BLaER1 treated with 17β-estradiol and CSF1 and Interleukin-3, amounts not matched to agents 10 nM and 100 nM (cell line): ENCODE data around the gene ATOSA.

Experiments
- H3K27ac ChIP-seq, 11 experiments: shearing (Covaris generic); formaldehyde crosslinking; 2 replicates each; pipeline ENCODE4 v1.8.1; 2022
- H3K27me3 ChIP-seq, 11 experiments: shearing (Covaris generic); formaldehyde crosslinking; 2 replicates each; pipeline ENCODE4 v1.8.1; 2022
- H3K36me3 ChIP-seq, 11 experiments: shearing (Covaris generic); formaldehyde crosslinking; 2 replicates each; pipeline ENCODE4 v1.8.1; 2022
- H3K4me1 ChIP-seq, 10 experiments: shearing (Covaris generic); formaldehyde crosslinking; 2 replicates each; pipeline ENCODE4 v1.8.1; 2022
- H3K4me2 ChIP-seq, 11 experiments: shearing (Covaris generic); formaldehyde crosslinking; 2 replicates each; pipeline ENCODE4 v1.8.1; 2022
- H3K4me3 ChIP-seq, 10 experiments: shearing (Covaris generic); formaldehyde crosslinking; 2 replicates each; pipeline ENCODE4 v1.8.1; 2022
- H3K9ac ChIP-seq, 11 experiments: shearing (Covaris generic); formaldehyde crosslinking; 2 replicates each; pipeline ENCODE4 v1.8.1; 2022
- H3K9me3 ChIP-seq, 11 experiments: shearing (Covaris generic); formaldehyde crosslinking; replicated peaks in 1 of 11; 2 replicates each; pipeline ENCODE4 v1.8.1; 2022
- H4K20me1 ChIP-seq, 11 experiments: shearing (Covaris generic); formaldehyde crosslinking; 2 replicates each; pipeline ENCODE4 v1.8.1; 2022
- Cebpa-rat ChIP-seq, 11 experiments: shearing (Covaris generic); IDR thresholded peaks; 2 replicates each; pipeline ENCODE4 v1.8.1; 2022

Gene ATOSA

DNA sequence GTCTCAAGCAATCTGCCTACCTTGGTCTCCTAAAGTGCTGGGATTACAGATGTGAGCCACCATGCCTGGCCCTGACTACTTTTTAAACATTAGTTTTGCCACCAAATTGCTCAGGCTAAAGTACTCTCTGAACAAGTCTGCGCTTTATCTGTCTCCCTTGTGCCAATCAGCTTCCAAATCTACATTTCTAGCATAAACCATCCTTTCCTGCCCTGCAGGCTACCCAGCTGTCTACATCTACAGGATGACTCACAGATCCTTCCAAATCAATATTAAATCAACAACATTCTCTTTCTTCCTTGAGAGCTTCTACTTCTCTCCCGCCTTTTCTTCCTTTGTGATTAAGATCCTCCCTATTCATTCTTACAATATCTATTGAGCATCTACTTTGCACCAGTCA, 16.0 kb upstream of the ATOSA start:
- Histone ChIP-seq H3K9me3 (no peaks in the 10 kb centered on the region), H3K27me3 (no peaks in the 10 kb centered on the region), H3K36me3 (no peaks in the 10 kb centered on the region), H3K27ac (no peak overlapping the region), H3K9ac (no peak overlapping the region), H3K4me1 (peaks cover 0 to 10% (median 9%) of the 10 kb centered on the region in 10 experiments; a peak in 9 of 20 replicates), H3K4me2 (no peak overlapping the region), H3K4me3 (no peak overlapping the region), H4K20me1 (no peaks in the 10 kb centered on the region)
- TF ChIP-seq Cebpa-rat (IDR thresholded peaks at IDR 0.05): no peak

DNA sequence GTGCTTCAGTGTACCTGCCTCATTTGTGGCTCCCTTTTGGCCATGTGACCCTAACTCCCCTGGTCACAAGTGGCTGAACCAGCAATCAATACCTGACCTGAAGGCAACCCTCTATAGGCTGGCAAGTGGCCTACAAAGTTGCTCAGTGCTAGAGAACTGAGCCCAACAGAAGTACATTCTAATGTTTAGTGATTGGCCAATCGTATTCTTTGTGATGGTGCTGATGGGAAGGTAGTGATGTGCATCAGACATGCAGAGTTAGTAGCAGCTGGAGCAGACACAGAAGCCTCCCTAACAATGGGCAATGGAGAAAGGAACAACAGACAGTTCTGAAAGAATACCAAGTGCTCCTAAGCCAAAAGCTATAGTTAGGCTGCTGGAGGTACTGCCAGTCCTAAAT, 10.4 kb upstream of the ATOSA start:
- H4K20me1 ChIP-seq: no peaks in the 10 kb centered on the region

DNA sequence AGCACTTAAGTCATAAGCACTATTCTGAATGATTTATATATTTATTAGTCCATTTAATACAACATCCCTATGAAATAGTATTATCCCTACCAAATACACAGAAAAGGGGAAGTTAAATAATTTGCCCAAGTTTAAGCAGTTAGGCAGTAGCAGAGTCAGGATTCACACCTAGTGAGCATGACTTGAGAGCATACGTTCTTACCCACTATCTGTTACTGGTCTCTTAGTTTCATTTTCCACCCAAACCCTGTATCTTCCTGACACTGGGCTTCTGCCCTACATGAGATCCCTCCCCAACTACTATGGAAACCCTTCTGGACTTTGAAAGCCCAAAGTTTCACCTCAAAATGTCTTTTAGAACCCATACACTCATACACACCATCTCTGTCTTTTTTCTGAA, 4.4 kb upstream of the ATOSA start:
- H3K36me3 ChIP-seq: no peaks in the 10 kb centered on the region
- H3K4me1 ChIP-seq: peaks cover 19 to 50% (median 28%) of the 10 kb centered on the region in 10 experiments
- H4K20me1 ChIP-seq: no peaks in the 10 kb centered on the region
- peak overlapping the region in 4 of 11 experiments; percentile 4 to 45 (median 30); a peak in 3 of 22 replicates for H3K27ac ChIP-seq
- H3K4me2 ChIP-seq: peak overlapping the region; percentile 2 to 89 (median 49); a peak in 18 of 22 replicates
- no peak for TF ChIP-seq Cebpa-rat (IDR thresholded peaks at IDR 0.05)
- no peak overlapping the region for H3K4me3 ChIP-seq
- H3K9me3 ChIP-seq: peaks cover 0 to 7% (median 0%) of the 10 kb centered on the region in 11 experiments; a peak in 3 of 22 replicates
- no peaks in the 10 kb centered on the region for H3K27me3 ChIP-seq
- H3K9ac ChIP-seq: no peak overlapping the region

More for the DNA sequence above, 10.4 kb upstream of the ATOSA start:
- no peaks in the 10 kb centered on the region for H3K27me3 ChIP-seq
- no peak for TF ChIP-seq Cebpa-rat (IDR thresholded peaks at IDR 0.05)
- peaks cover 0 to 3% (median 0%) of the 10 kb centered on the region in 10 experiments; a peak in 2 of 20 replicates for H3K4me1 ChIP-seq
- H3K9me3 ChIP-seq: no peaks in the 10 kb centered on the region
- no peak overlapping the region for H3K9ac ChIP-seq
- H3K4me3 ChIP-seq: no peak overlapping the region
- H3K27ac ChIP-seq: no peak overlapping the region
- no peaks in the 10 kb centered on the region for H3K36me3 ChIP-seq
- no peak overlapping the region for H3K4me2 ChIP-seq

DNA sequence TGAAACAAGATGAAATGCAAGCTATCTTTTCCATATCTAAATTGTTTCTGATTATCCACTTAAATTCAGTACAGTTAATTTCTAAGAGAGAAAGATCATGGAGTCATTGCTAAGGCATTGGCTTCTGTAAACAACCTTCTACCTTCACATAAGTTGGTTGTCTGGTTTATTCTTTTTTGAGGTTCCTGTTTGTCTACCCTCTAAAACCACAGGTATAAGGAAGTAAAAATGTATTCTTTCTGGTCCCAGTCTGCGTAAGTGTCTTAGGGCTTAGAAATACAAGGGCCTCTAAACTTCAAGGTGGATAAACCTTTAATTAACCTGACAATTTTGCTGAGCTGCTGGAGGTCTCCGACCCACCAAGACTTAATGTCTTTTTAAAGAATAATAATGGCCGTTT, 3.6 kb upstream of the ATOSA start:
- Histone ChIP-seq H3K4me1 (peaks cover 19 to 50% (median 28%) of the 10 kb centered on the region in 10 experiments), H3K9ac (no peak overlapping the region), H3K27me3 (no peaks in the 10 kb centered on the region), H4K20me1 (no peaks in the 10 kb centered on the region), H3K4me2 (peak overlapping the region; percentile 30 to 89 (median 54); a peak in 21 of 22 replicates), H3K9me3 (peaks cover 0 to 7% (median 0%) of the 10 kb centered on the region in 11 experiments; a peak in 3 of 22 replicates), H3K36me3 (no peaks in the 10 kb centered on the region), H3K4me3 (no peak overlapping the region), H3K27ac (peak overlapping the region in 1 of 11 experiments; percentile 4; a peak in 2 of 22 replicates)
- no peak for TF ChIP-seq Cebpa-rat (IDR thresholded peaks at IDR 0.05)

DNA sequence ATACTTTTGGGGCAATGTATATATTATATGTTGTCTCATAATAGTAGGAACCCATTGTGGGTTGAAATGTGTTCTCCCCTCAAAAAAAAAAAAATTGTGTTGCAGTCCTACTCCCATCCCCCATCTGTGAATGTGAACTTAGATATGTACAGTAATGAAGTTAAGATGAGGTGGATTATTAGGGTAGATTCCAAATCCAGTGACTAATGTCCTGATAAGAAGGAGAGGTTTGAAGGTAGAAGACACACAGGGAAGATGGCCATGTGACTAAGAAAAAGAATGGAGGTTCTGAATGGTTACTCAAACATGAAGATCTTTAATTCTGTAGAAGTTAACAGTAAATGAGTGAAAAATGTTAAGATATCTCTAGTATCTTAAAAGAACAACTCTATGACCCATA, 3.0 kb upstream of the ATOSA start:
- no peak overlapping the region for H3K9ac ChIP-seq

DNA sequence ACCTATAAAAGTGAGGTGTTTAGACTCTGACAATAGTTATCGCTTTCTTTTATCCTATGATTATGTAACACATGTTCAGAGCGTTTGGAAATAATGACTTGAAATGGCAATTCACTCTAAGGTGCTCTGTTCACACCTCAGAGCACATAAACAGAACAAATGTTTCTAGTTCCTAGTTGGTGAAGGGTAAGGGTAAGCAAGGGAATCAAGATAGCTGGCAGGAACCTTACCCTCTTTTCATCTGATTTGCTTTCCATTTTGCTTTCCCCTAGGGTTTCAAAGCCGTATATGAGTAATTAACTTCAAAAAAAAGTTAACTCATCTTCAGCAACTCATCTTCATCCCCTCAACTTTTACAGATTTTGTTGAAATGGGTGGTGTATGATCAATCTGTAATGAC, 2.3 kb upstream of the ATOSA start:
- Histone ChIP-seq H3K36me3 (peaks cover 0 to 4% (median 0%) of the 10 kb centered on the region in 11 experiments; a peak in 2 of 22 replicates), H3K27me3 (no peaks in the 10 kb centered on the region), H3K4me3 (no peak overlapping the region), H3K4me1 (peaks cover 27 to 60% (median 40%) of the 10 kb centered on the region in 10 experiments), H3K27ac (no peak overlapping the region), H3K9me3 (peaks cover 0 to 7% (median 0%) of the 10 kb centered on the region in 11 experiments; a peak in 3 of 22 replicates), H4K20me1 (peaks cover 0 to 3% (median 0%) of the 10 kb centered on the region in 11 experiments; a peak in 1 of 22 replicates), H3K4me2 (peak overlapping the region in 4 of 11 experiments; percentile 6 to 90 (median 83); a peak in 6 of 22 replicates), H3K9ac (no peak overlapping the region)
- TF ChIP-seq Cebpa-rat (IDR thresholded peaks at IDR 0.05): no peak

More for the DNA sequence above, 3.0 kb upstream of the ATOSA start:
- Histone ChIP-seq H3K27ac (no peak overlapping the region), H3K36me3 (no peaks in the 10 kb centered on the region), H4K20me1 (no peaks in the 10 kb centered on the region), H3K4me2 (peak overlapping the region in 2 of 11 experiments; percentile 54 to 89; a peak in 5 of 22 replicates), H3K9me3 (peaks cover 0 to 7% (median 0%) of the 10 kb centered on the region in 11 experiments; a peak in 3 of 22 replicates), H3K27me3 (no peaks in the 10 kb centered on the region), H3K4me3 (no peak overlapping the region), H3K4me1 (peaks cover 20 to 53% (median 32%) of the 10 kb centered on the region in 10 experiments)
- TF ChIP-seq Cebpa-rat (IDR thresholded peaks at IDR 0.05): no peak

DNA sequence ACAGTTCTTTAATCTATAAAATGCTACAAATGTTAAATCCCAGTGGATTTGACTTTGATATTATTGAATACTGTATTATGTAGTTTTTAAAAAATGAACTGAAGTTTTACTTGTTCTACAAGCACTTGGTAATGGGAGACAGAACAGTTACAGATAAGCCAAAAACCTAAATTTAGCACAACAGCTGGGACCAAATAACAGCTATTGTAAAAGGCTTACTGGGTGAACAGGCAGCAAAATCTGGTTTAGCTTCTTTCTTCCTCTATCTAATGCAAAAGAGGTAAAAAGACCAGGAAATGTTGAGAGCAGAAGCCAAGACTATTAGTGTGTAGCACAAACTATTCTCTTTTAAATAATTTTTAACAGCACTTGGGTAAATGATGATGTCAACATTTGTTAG, 1.6 kb upstream of the ATOSA start:
- Histone ChIP-seq H3K27ac (no peak overlapping the region), H3K9me3 (peaks cover 0 to 7% (median 0%) of the 10 kb centered on the region in 11 experiments; a peak in 3 of 22 replicates), H3K36me3 (peaks cover 0 to 11% (median 0%) of the 10 kb centered on the region in 11 experiments; a peak in 3 of 22 replicates), H3K27me3 (no peaks in the 10 kb centered on the region), H3K4me1 (peaks cover 27 to 66% (median 46%) of the 10 kb centered on the region in 10 experiments), H4K20me1 (peaks cover 0 to 3% (median 0%) of the 10 kb centered on the region in 11 experiments; a peak in 1 of 22 replicates), H3K4me2 (peak overlapping the region in 7 of 11 experiments; percentile 65 to 94 (median 89); a peak in 10 of 22 replicates), H3K9ac (no peak overlapping the region; a peak in 1 of 22 replicates), H3K4me3 (no peak overlapping the region)
- no peak for TF ChIP-seq Cebpa-rat (IDR thresholded peaks at IDR 0.05)

DNA sequence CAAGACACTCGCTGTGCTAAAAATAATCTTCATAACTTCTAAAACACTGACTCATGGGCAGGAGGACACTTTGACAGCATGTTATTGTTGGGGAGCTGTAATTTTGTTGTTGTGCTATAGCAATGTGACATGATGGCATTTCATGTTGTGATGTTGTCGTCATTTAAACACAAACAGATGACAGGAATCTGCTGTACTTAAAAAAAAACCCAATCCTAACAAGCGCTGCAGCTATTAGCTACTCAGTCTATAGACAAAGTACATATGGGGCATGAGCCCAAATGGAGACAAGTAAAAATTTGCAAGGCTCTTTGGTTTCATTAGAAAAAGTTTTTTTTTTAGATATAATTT, 828 bp upstream of the ATOSA start:
- H3K4me3 ChIP-seq: peak overlapping the region; percentile 77 to 97 (median 88); a peak in 19 of 20 replicates
- peak overlapping the region in 8 of 11 experiments; percentile 32 to 97 (median 54); a peak in 10 of 22 replicates for H3K9ac ChIP-seq
- peak overlapping the region in 3 of 11 experiments; percentile 12 to 98 (median 39); a peak in 3 of 22 replicates for H3K27ac ChIP-seq
- H3K36me3 ChIP-seq: peaks cover 0 to 18% (median 6%) of the 10 kb centered on the region in 11 experiments; a peak in 4 of 22 replicates
- no peaks in the 10 kb centered on the region for H3K27me3 ChIP-seq
- H3K9me3 ChIP-seq: peaks cover 0 to 7% (median 0%) of the 10 kb centered on the region in 11 experiments; a peak in 3 of 22 replicates
- H4K20me1 ChIP-seq: peaks cover 0 to 3% (median 0%) of the 10 kb centered on the region in 11 experiments; a peak in 1 of 22 replicates
- peak overlapping the region; percentile 65 to 94 (median 86) for H3K4me2 ChIP-seq
- no peak for TF ChIP-seq Cebpa-rat (IDR thresholded peaks at IDR 0.05)
- H3K4me1 ChIP-seq: peaks cover 27 to 73% (median 52%) of the 10 kb centered on the region in 10 experiments

DNA sequence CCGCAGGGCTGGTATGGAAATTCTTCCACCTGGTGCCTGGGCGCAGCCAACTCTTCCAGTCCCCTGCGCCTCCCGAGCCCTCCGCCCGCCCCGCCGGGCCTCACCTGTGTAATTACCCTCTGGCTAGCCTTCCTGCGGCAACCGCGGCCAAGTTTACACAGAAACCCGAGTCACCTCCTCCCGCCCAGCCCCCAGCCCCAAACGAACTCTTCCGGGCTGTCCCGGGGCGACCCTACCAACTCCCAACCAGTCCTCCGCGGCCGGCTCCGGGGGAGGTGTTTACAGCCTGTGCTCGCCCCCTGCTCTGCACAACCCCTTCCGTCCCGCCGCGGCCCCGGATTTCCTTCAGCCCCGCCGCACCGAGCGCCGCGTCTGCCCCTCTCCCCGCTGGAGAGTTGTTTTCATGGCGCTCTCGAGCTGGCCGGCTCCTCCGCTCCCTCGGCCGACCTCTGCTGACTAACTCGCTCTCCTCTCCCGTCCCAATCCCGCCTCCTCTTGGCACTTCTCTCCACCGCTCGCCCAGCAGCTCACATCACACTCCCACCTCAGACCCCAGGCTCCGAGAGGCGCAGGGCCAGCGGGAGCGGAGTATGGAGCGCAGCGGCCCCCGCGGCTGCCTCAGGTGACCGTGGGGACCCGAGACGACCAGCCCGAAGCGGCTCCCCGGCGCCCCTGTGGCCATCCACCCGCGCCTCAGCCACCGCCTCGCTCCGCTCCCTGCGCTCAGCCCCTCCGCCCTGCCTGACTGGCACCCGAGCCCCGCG, 538 bp downstream of the ATOSA start:
- no peak for TF ChIP-seq Cebpa-rat (IDR thresholded peaks at IDR 0.05)
- peak overlapping the region; percentile 84 to 97 (median 88) for H3K9ac ChIP-seq
- H3K4me1 ChIP-seq: peaks cover 27 to 76% (median 56%) of the 10 kb centered on the region in 10 experiments
- H3K4me2 ChIP-seq: peak overlapping the region; percentile 77 to 99 (median 88)
- peaks cover 0 to 7% (median 0%) of the 10 kb centered on the region in 11 experiments; a peak in 3 of 22 replicates for H3K9me3 ChIP-seq
- no peaks in the 10 kb centered on the region for H3K27me3 ChIP-seq
- H3K27ac ChIP-seq: peak overlapping the region; percentile 80 to 98 (median 85)
- H3K4me3 ChIP-seq: peak overlapping the region; percentile 77 to 97 (median 88)
- H3K36me3 ChIP-seq: peaks cover 0 to 26% (median 9%) of the 10 kb centered on the region in 11 experiments; a peak in 5 of 22 replicates
- H4K20me1 ChIP-seq: peaks cover 0 to 10% (median 0%) of the 10 kb centered on the region in 11 experiments; a peak in 3 of 22 replicates
